NCI-H2227 treated with DMSO at 0.1 percent for 48 hours (cell line): Measurements from ENCODE around the gene SLC6A9.
A peak's percentile ranks its signal among the peaks of the same experiment; 100 is the strongest.

Experiments
- DNase-seq: peaks from one replicate; lab custom pipeline; 2025; lab: John Stamatoyannopoulos, UW

SLC6A9 gene

DNA sequence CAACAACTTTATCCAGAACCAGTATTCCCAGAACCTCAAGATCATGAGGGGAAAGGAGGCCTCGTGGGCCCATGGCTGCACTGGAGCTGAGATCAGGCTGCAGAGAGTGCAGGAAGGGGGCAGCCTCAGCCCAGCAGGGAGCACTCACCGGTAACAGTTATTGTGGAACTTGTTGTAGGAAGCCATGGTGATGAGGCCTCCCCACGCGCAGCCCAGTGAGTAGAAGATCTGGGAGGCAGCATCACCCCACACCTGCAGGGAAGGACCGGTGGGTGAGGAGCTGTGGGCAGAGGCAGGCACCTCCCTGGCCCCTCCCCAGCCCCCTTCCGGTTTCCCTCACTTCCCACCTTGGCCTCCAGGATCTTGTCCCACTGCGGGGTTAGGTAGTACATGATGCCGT is 29.1 kb downstream of the SLC6A9 start:
- no peak for DNase-seq

DNA sequence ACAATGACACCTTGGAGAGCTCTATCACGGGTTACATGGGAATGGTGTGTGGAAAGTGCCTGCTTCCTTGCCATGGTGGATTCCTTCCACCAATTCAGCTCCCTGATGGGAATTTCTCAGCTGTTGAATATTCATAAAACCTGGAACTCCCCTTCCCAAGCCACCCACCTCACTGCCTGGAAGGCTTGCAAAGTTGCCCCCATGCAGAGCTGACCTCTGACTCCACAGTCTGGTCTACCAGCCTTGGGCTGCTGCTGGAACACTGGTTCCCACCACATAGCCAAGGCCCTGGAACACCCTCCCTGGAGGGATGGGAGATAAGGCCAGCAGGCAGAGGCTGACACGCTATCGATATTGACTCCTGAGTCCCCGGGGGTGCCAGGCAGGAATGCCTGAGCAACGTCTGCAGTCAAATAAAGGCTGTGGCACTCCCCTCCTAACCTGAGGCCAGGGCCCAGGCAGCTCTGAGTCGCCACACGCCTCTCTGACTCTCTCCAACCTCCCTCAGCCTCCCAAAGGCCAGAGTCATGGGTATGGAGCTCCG is 31.1 kb downstream of the SLC6A9 start:
- no peak for DNase-seq

DNA sequence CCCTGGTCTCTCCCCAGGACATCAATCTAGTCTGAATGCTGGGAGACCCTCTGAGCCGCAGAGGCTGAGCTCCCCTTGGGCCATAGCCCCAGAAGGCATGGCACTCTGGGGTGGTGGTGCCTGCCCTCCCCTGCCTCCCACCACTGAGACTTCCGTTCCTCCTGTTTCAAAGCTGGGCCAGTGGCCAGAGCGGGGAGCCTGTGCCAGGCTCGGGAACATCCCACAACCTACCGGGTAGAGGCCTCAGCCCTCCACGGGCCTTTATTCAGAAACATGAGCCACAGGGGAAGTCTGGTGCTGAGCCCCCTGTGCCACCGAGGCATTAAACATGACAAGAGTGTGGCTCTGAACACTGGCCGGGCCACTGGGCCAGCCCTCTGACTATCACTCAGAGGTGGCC is 31.8 kb downstream of the SLC6A9 start:
- DNase-seq, result no peak

DNA sequence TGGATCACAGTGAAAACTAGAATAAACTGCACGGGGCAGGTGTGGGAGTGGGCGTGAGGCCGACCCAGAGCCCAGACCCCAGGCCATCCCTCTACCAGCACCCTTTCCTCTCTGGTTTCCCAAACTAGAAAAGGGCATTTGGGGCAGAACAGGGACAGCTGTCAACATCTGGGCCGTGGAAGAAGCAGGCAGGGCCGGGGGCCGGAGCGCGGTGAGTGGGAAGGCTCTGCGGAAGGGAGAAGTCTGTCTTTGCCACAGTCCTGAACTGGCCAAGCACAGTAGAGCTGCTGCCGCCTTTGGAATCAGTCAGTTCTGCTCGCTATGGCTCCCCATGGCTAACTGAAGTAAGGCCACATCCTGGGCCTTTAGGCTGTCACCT is 33.3 kb downstream of the SLC6A9 start:
- DNase-seq, result no peak

DNA sequence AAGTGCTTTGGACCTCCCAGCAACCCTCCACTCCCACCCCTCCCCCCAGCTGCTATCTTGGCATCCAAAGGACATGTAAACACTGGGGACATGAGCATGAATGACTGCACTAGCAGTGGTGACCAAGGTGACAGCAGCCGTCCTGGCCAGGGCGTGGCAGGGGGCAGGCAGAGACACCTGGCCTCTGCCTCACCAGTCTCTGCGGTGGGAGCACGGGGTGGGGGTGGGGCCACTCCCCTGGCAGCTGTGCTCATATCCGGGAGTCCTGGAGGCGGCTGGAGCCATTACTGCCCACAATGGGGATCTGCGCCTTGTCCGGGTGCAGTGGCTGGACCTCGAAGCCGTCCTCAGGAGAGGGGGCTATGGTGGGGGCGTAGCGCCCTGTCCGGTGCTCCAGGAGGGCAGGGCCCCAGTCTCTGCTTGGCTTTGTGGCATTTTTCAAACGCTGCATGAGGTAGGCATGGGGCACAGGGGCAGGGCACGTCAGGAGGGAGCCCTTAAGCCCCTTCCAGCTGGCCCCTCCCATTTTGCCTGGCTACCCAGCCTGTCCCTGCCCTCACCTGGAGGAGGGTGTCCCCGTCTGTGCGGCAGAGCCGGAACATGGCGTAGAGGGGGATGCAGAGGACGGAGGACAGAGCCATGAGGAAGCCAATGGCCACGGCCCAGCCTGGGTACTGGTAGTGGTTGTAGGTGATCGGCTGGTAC is 33.8 kb downstream of the SLC6A9 start:
- no peak for DNase-seq

DNA sequence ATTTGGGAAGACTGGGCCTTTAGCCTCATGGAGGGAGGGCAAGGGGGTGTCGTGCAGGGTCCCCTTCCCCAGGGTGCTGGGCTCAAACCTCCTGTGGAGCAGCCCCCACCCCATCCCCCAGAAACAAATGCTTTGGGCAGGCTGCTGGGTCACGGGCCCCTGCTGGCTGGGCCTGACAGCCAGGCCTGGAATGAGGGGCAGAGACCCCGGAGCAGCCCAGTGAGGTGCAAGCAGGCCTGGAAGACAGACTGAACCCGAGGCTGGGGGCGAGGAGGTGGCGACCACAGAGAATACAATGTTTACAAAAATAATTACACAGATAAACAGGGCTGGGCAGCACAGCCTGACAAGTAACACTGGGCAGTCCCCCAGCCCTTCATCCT is 34.5 kb downstream of the SLC6A9 start:
- DNase-seq, result no peak

DNA sequence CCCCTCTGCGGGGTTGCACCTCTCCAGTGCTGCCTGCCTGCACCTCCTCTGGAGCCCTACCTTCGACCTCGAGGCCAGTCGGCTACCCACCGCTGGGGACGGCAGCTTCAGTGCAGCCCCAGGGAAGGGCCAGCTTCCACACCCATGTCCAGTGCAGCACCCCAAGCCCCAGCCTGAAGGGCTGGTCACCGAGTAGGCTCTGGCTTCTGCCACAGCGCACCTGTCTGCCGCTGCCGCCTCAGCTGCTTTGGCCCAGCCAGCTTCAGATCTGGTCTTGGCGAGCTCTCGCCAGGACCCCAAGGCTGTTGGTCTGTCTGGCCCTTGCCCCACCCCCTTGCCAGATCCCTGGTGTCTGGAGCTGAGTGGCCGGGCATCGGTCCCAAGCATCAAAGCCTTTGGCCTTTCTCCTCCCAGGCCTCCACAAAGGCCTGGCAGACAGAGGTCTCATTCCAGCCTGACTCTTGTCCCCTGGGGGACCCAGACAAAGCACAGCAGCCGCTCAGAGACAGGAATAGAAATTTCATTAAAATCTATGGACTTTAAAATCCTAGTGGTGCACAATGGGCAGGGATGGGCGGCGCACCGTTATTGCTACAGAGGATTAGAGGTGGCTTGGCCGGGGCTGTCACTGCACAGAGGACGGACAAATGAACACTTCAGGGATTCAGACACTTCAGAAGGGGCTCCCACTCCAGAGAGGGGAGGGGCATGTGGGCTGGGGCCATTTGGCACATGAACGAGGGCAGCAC is 35.1 kb downstream of the SLC6A9 start:
- no peak for DNase-seq

DNA sequence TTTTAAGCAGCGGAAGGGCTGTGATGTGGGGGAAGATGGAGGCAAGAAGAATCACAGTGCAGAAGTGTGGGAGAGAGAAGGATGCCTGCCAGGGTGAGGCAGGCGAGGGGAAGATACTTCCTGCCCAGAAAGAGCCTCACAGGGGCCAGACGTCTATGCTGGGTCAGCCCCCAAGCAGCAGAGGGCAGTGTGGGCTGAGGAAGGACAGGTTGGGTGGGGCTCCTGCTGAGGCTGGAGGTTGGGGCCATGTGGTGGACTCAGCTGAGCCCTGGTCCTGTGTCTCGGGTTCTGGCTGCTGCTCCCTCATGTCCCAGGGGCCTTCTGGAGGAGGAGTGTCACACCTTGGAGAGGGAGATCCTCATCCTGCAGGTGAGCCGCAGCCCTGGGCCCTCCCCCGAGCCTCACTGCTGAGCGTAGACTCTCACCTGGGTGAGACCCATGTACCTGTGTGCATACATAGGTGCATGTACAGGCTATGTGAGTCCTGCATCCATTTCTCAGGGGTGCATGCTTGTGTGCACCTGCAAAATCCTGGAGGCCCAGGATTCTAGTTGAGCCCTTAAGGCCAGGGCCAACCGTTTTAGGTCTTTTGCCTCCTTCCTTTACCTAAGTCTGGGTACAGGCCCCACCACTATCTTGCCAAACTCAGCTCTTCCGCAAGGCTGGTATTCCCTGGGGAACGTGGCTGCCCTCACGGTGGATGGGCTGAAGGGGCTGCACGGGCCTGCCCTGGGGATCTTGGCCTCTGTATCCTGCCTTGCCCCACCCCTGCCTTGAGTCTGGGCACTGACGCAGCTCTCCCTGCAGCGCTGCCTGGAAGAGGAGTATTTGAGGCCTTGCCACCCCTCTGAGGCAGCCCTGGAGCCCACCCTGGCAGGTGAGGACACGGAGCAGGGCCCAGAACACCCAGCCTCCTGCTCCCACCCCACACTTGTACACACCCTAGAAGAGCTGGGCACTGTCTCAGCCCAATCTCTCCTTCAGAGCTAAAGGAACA is 36.2 kb downstream of the SLC6A9 start:
- no peak for DNase-seq

DNA sequence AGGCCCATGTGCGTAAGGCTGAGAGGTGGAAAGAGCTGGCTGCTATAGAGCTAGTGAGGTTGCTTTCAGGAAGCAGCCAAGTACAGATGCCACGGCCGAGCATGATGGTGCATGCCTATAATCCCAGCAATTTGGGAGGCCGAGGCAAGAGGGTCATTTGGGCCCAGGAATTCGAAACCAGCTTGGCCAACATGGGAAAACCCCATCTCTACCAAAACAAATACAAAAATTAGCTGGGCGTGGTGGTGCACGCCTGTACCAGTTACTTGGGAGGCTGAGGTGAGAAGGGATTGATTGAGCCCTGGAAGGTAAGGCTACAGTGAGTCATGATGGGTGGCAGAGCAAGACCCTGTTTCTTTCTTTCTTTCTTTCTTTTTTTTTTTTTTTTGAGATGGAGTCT is 37.2 kb downstream of the SLC6A9 start:
- no peak for DNase-seq

DNA sequence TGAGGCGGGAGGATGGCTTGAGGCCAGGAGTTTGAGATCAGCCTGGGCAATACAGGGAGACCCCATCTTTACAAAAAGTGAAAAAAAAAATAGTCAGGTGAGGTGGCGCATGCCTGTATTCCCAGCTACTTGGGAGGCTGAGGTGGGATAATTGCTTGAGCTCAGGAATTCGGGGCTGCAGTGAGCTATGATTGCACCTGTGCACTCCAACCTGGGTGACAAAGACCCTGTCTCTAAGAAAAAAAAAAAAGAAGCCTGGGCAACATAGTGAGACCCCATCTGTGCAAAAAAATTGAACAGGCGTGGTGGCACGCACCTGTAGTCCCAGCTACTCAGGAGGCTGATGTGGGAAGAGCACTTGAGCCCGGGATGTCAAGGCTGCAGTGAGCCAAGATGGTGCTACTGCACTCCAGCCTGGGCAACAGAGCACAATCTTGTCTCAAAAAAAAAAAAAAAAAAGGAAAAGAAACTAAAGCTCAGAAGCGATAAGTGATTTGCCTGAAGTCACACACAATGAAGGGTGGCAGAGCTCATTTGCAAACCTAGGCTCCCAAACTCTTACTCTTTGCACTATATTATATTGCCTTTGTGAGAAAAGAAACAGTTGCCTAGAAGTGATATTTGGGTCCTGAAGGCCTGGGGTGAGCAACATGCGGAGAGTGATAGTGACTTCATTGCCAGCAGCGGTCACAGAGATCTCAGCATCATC is 37.9 kb downstream of the SLC6A9 start:
- DNase-seq, result no peak

DNA sequence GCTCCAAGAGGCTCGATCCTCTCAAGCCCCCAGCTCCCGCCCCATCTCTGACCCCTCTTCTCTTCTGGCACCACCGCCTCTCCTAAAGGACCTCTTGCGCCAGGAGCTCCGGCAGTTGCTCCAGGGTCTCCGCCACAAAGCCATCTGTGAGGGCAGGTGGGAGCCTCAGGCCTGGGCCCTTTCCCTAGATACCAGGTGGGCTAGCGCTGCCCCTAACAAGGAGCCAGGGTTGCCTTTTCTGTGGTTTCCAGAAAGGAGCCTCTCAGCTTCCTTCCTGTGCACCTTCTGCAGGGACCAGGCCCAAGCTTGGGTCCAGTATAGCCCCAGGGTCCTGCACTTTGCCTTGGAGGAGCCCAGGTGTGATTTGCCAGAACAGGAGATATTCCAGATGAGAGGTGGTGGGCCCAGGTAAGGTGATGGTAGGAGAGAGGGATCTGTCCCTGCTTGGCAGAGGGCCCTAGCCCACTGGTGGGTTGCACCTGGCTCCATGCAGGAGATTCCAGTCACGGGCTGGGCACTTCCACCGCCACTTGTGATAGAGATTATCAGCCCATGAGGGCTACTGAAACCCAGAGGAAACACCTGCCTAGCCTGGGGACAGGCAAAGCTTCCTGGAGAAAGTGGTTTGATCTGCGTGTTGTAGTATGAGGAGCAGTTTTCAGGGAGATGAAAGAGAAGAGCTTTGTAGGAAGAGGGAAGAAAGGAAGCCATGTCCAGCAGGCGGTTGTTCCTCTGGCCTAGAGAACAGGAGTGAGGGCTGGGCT is 38.8 kb downstream of the SLC6A9 start:
- no peak for DNase-seq

DNA sequence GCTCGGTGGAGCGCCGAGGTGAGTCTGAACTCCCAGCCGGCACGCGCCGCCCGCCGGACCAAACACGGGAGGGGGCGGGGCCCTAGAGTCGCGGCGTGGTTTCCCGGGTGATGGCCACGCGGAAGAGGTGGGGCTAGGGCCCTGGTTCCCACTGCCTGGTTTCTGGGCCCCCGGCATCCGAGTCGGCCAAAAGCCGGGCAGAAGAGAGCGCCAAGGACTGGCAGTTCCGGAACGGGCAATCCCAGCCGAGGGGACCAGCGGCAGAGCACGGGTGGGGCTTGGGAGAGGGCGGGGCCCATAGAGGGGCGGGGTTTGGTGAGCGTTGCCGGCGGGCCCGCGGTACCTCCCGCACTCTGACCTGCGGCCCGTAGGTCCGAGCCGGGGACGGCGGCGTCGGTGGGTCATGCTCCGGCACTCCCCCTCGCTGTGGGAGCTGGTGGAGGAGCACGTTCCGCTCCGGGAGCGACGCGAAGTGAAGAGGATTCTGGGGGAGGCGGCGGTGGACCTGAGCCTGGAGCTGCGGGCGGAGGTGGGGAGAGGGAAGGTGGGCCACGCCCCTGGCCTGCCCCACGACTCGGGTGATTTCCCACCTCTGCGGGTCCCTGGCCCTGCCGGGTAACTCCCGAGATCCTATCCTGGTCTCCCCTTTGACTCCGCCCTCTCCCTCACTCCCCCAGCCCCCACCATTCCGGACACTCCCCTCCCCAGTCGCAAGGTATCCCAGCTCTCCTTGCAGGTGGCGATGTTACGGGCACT is 39.6 kb downstream of the SLC6A9 start, which contains the start of gene CCDC24:
Gene CCDC24 (plus strand): TSS at position 124 of the 756 bp plus-strand sequence. CDS start 280 bp downstream, at position 404.
- DNase-seq, result peak; percentile 85

DNA sequence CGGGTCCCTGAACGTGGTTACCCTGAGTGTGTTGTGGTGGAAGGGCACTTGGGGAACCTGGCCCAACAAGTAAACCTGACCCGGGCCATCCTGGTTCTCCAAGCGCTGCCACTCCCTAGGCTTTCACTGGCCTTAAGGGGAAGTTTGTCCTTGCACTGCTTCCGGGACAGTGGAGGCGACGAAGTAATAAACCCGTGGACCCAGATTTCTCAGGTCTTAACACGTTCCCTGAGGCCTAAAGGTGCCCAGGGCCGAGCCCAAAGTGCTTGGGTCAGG is 40.1 kb downstream of the SLC6A9 start:
- no peak for DNase-seq

DNA sequence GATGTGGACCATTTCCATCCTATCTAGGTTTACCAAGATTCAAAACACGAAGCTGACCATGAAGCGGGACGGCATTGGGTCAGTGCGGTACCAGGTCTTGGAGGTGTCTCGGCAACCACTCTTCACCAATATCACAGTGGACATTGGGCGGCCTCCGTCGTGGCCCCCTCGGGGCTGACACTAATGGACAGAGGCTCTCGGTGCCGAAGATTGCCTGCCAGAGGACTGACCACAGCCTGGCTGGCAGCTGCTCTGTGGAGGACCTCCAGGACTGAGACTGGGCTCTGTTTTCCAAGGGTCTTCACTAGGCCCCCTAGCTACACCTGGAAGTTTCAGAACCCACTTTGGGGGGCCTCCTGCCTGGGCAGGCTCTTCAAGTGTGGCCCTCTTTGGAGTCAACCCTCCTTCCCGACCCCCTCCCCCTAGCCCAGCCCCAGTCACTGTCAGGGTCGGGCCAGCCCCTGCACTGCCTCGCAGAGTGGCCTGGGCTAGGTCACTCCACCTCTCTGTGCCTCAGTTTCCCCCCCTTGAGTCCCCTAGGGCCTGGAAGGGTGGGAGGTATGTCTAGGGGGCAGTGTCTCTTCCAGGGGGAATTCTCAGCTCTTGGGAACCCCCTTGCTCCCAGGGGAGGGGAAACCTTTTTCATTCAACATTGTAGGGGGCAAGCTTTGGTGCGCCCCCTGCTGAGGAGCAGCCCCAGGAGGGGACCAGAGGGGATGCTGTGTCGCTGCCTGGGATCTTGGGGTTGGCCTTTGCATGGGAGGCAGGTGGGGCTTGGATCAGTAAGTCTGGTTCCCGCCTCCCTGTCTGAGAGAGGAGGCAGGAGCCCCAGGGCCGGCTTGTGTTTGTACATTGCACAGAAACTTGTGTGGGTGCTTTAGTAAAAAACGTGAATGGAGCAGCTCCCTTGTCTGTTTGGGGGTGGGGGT is 40.7 kb downstream of the SLC6A9 start:
- no peak for DNase-seq

DNA sequence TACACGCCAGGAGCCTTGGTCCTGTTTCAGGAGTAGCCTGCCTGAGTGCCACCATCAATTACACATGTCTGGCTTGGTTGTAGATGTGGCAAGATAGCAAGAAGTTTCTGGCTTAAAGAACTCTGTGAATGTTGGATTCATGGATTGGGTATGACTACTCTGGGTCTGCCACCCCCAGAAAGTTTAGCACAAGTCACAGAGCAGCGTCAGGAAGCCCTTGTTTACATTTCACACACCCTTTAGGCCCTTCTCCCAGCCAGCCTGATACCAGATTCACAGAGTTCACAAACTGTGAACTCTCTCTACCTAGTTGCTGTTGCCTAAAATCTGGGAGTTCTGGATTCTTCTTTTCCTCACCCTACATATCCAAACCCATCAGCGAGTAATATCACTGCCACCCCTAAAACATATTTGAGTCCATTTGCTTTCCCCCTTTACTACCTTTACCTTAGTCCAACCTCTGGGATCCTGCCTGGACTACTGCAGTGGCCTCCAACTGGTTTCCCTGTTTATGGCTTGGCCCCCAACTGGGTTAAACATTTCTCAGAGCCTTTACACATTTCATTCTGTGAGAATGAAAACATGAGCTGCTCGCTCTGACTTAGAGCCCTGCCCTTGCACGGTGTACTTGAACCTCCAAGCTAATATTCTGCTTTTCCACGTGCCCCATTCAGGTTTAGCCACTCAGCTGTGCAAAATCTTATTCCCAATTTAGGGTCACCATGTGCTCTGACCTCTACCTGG is 43.9 kb downstream of the SLC6A9 start:
- DNase-seq, result no peak

DNA sequence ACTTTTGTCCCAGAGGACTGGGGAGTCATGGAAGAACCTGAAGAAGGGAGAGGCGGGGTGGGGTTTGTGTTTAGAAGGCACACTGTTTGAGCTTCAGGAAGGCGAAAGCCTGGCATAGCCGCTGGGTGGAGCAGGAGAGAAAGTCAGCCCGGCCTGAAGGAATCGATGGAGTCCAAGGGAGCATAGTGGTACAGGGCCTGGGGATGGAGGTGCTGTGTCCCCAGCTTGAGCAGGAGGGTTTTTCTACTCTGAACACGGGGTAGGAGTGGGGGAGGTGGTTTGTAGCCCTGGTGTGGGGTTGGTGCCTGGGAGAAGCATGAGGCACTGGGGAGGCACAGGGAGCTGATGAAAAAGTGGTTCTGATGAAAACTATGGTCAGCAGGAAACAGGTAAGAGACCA is 44.5 kb downstream of the SLC6A9 start:
- DNase-seq, result no peak

DNA sequence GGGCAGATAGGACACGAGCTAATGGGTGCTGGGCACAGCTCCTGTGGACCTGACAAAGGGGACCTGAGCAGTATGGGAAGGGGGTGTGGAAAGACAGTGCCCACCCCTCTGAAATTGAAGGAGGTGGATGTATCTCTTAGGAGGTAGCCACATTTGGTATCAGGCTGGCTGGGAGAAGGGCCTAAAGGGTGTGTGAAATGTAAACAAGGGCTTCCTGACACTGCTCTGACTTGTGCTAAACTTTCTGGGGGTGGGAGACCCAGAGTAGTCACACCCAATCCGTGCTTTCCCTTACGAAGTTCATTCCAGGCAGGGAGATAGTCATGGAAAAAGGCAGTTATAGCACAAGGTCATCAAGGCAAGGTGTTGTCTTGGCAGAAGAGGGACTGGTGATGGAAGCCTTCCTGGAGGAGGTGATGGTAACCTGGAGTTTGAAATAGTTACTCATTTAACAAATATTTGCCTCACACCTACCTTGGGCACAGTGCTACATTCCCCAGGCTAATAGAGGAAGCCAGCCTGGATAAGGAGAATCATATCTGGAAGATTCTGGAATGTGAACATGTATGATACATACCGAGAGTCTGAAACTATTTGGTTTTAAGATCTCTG is 45.2 kb downstream of the SLC6A9 start:
- no peak for DNase-seq

DNA sequence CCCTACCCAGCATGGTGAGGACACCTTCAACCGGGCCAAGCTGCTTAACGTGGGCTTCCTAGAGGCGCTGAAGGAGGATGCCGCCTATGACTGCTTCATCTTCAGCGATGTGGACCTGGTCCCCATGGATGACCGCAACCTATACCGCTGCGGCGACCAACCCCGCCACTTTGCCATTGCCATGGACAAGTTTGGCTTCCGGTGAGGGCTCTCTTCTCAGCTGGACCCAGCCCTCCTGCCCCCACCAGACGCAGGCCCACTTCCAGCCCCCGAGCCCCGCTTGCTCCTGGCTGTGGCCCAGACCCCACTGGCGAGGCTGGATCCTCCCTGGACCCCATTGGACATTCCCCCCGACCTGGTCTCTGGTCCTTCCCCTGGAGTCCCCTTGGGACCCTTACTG is 46.4 kb downstream of the SLC6A9 start:
- no peak for DNase-seq
